Body of pancreas (tissue), 4 donors: ENCODE data around the gene CRACR2B. TPM values are rescaled to one million over a fixed set of nuclear protein-coding genes. Genes with fewer than 3 reads are reported as not detected.

Source experiments
- ATAC-seq: fragments of 150-250 bp; one replicate; pipeline ENCODE4 v1.9.1; 2016
- DNase-seq, 4 donors: peaks; one replicate each; pipeline ENCODE4 v3.0.0-alpha.2; 2019
- H3K27ac ChIP-seq, 4 donors: fragments of 200-600 bp; sonication (generic); 1 replicate in 3 of 4; 2 replicates in 1 of 4; pipeline versions ENCODE4 v1.5.1 to v1.6.1; 2016 to 2019; ENCODE audit warnings: mild to moderate bottlenecking in 1 of 4, mixed read lengths in 1 of 4, moderate library complexity in 1 of 4
- H3K27me3 ChIP-seq, 2 donors: fragments of 200-600 bp; sonication (generic); one replicate each; pipeline ENCODE4 v1.6.0; 2016; ENCODE audit warnings: mild to moderate bottlenecking in 1 of 2
- H3K36me3 ChIP-seq, 2 donors: fragments of 200-600 bp; sonication (generic); replicated peaks in 1 of 2; 2 replicates each; pipeline ENCODE4 v1.5.1; 2016; ENCODE audit warnings: low read depth in 2 of 2; ENCODE audit not compliant: insufficient read depth in 1 of 2
- H3K4me1 ChIP-seq: fragments of 200-600 bp; sonication (generic); one replicate; pipeline ENCODE4 v1.6.0; 2016
- H3K4me3 ChIP-seq, 2 donors: fragments of 200-600 bp; sonication (generic); 1 replicate in 1 of 2; 2 replicates in 1 of 2; pipeline ENCODE4 v1.5.1; 2016 to 2019
- H3K9me3 ChIP-seq, 3 donors: fragments of 200-600 bp; sonication (generic); 1 replicate in 2 of 3; 2 replicates in 1 of 3; pipeline ENCODE4 v1.5.1; 2016
- CTCF ChIP-seq, 7 experiments: fragments of 450-650 bp in 4 of 7; fragments of 200-600 bp in 3 of 7; sonication (generic) in 3 of 7; IDR thresholded peaks; one replicate each; pipeline ENCODE4 v1.5.1; 2016 to 2019; ENCODE audit warnings: antibody characterized with exemption in 7 of 7
- POLR2A ChIP-seq, 3 donors: fragments of 450-650 bp; IDR thresholded peaks; one replicate each; pipeline ENCODE4 v1.6.1; 2016; ENCODE audit warnings: antibody characterized with exemption in 3 of 3, mild to moderate bottlenecking in 2 of 3
- WGBS, 2 donors: methylation state at CpG; one replicate each; pipeline ENCODE4 v1.1.5; 2017; 5-methylcytosine and 5-hydroxymethylcytosine counted together
- intact Hi-C: fragments of 100-400 bp; cut with DNase I; formaldehyde crosslinking; loops from one replicate; pipeline ENCODE4 v1.15.1; 2023
- total RNA-seq, 2 donors: library from RNA; depleted of rRNA; stranded (reverse); fragments of >200 nt; gene quantifications; one replicate each; pipeline ENCODE4 v1.1.0, GENCODE V29; 2016

Gene CRACR2B
- total RNA-seq, 2 donors from 2014 or later = 134 to 368 TPM

- H3K36me3 ChIP-seq = peaks cover 0 to 2% of the 10 kb centered on the region in 2 donors
- H3K4me1 ChIP-seq = peaks cover 66% of the 10 kb centered on the region
- no peaks in the 10 kb centered on the region for H3K9me3 ChIP-seq
- intact Hi-C loops = loop anchor here (5.0 kb wide), 1 partner anchor 77 kb away; no protein-coding TSS in a partner anchor
- no peak overlapping the region for H3K4me3 ChIP-seq
- TF ChIP-seq CTCF (IDR thresholded peaks at IDR 0.05) = no peak
- TF ChIP-seq POLR2A (IDR thresholded peaks at IDR 0.05) = peak in 1 of 3 donors; percentile 16
- peaks cover 0 to 6% of the 10 kb centered on the region in 2 donors for H3K27me3 ChIP-seq
- H3K27ac ChIP-seq = peak overlapping the region; percentile 82 to 96 (median 92)
- ATAC-seq (peak; percentile 31), DNase-seq (peak; percentile 77 to 92 (median 88))
- 47% methylated on average over 28 of the region's 31 CpGs; no CpG with 5 or more reads in 1 of the 2 donors for WGBS, 2 donors
Observed at GRCh38 chr11:844693-845644, 17.2 kb downstream of the CRACR2B start.

- intact Hi-C loops = loop anchor here (5.0 kb wide), 1 partner anchor 76 kb away; no protein-coding TSS in a partner anchor
- H3K27ac ChIP-seq = peak overlapping the region in 3 of 4 donors; percentile 91 to 96 (median 93)
- H3K9me3 ChIP-seq = no peaks in the 10 kb centered on the region
- ATAC-seq (no peak), DNase-seq (no peak)
- H3K36me3 ChIP-seq = no peaks in the 10 kb centered on the region
- TF ChIP-seq POLR2A (IDR thresholded peaks at IDR 0.05) (no peak), CTCF (IDR thresholded peaks at IDR 0.05) (no peak)
- WGBS, 2 donors = 53 to 58% methylated on average over 3 to 8 of the region's 8 CpGs
- H3K27me3 ChIP-seq = peaks cover 0 to 6% of the 10 kb centered on the region in 2 donors
- no peak overlapping the region for H3K4me3 ChIP-seq
- H3K4me1 ChIP-seq = peaks cover 66% of the 10 kb centered on the region
Observed at GRCh38 chr11:845872-846495, 18.3 kb downstream of the CRACR2B start.

GRCh38 chr11:846496-847098 is 18.9 kb downstream of the CRACR2B start:
- Histone ChIP-seq H3K27ac (peak overlapping the region in 2 of 4 donors; percentile 27 to 93), H3K27me3 (peaks cover 0 to 6% of the 10 kb centered on the region in 2 donors), H3K9me3 (no peaks in the 10 kb centered on the region), H3K4me3 (no peak overlapping the region), H3K36me3 (no peaks in the 10 kb centered on the region), H3K4me1 (peaks cover 60% of the 10 kb centered on the region)
- TF ChIP-seq POLR2A (IDR thresholded peaks at IDR 0.05) = no peak
- TF ChIP-seq CTCF (IDR thresholded peaks at IDR 0.05) = no peak
- WGBS, 2 donors = 63 to 78% methylated on average over 7 to 11 of the region's 11 CpGs
- ATAC-seq (no peak), DNase-seq (no peak)
- intact Hi-C loops = loop anchor here (5.0 kb wide), 1 partner anchor 76 kb away; no protein-coding TSS in a partner anchor

GRCh38 chr11:847876-848275 is 20.2 kb downstream of the CRACR2B start:
- no peak overlapping the region for H3K27ac ChIP-seq
- ATAC-seq = no peak
- no peak overlapping the region for H3K4me3 ChIP-seq
- intact Hi-C loops = loop anchor here (2.0 to 5.0 kb wide), 2 partner anchors 74 to 205 kb away; no protein-coding TSS in a partner anchor
- no peak for DNase-seq
- H3K27me3 ChIP-seq = peaks cover 0 to 6% of the 10 kb centered on the region in 2 donors
- WGBS, 2 donors = 68 to 100% methylated on average over 1 to 15 of the region's 18 CpGs
- H3K9me3 ChIP-seq = no peaks in the 10 kb centered on the region
- TF ChIP-seq CTCF (IDR thresholded peaks at IDR 0.05) (no peak), POLR2A (IDR thresholded peaks at IDR 0.05) (no peak)
- peaks cover 60% of the 10 kb centered on the region for H3K4me1 ChIP-seq
- H3K36me3 ChIP-seq = no peaks in the 10 kb centered on the region
